ENCODE measurements around the gene GALNT17.

GALNT17 gene

DNA sequence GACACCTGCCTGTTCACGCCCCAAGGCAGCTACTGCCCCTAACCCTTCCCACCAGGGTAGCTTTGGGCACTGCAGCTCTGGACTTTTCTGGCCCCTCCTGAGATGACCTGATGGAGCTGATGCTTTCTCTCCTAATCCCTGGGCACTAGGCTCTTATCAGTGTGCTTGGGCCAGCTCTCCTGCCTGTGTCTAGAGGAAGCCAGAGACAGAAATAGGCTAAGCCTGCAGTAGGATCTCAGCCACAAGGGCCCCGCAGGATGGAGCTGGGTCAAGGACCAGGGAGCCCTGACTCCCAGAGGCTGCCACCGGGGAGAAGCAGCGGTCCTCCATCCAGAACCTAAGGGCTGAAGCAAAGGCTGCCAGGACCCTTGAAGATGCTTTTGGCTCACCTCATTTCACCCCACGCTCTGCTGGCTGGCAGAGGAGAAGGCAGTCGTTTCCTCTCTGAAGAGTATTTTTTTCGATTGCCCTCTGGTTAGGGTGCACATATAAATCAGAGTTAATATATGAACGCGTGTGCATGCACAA, 580.8 kb downstream of the GALNT17 start:
- POLR2A ChIA-PET: no interaction called here
- TF ChIP-seq, protein P1, sequence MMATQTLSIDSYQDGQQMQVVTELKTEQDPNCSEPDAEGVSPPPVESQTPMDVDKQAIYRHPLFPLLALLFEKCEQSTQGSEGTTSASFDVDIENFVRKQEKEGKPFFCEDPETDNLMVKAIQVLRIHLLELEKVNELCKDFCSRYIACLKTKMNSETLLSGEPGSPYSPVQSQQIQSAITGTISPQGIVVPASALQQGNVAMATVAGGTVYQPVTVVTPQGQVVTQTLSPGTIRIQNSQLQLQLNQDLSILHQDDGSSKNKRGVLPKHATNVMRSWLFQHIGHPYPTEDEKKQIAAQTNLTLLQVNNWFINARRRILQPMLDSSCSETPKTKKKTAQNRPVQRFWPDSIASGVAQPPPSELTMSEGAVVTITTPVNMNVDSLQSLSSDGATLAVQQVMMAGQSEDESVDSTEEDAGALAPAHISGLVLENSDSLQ (IDR thresholded peaks at IDR 0.05): no peak
- TF ChIP-seq NFRKB (IDR thresholded peaks at IDR 0.05): no peak
- TF ChIP-seq FOXM1 (IDR thresholded peaks at IDR 0.05; ENCODE audit: borderline replicate concordance): no peak
- no peak for TF ChIP-seq FOXK2 (IDR thresholded peaks at IDR 0.05)
- no peak for TF ChIP-seq ZNF384 (IDR thresholded peaks at IDR 0.05)
- no peak for TF ChIP-seq ELF4 (IDR thresholded peaks at IDR 0.05)
- TF ChIP-seq FOXA1 (IDR thresholded peaks at IDR 0.05): no peak
- no peak for TF ChIP-seq SUZ12 (IDR thresholded peaks at IDR 0.05)
- no peak for TF ChIP-seq TARDBP (IDR thresholded peaks at IDR 0.05)
- TF ChIP-seq SP1 (IDR thresholded peaks at IDR 0.05): no peak
- no peak for TF ChIP-seq BHLHE40 (IDR thresholded peaks at IDR 0.05; ENCODE audit: borderline replicate concordance)
- TF ChIP-seq ARNT (IDR thresholded peaks at IDR 0.05): no peak
- TF ChIP-seq L3MBTL2 (conservative IDR thresholded peaks at IDR 0.05): no peak
- no peak for TF ChIP-seq LEF1 (IDR thresholded peaks at IDR 0.05; ENCODE audit: borderline replicate concordance)
- no peak for TF ChIP-seq HDGF (IDR thresholded peaks at IDR 0.05; ENCODE audit: borderline replicate concordance)
- TF ChIP-seq CTBP1 (IDR thresholded peaks at IDR 0.05; ENCODE audit: borderline replicate concordance): no peak
- CTCF ChIA-PET: no interaction called here
- DNase-seq (ENCODE audit: extremely low spot score): no peak

GRCh38 chr7:71716690-71717089, 584.7 kb downstream of the GALNT17 start:
- no peak for TF ChIP-seq CTBP1 (IDR thresholded peaks at IDR 0.05; ENCODE audit: borderline replicate concordance)
- POLR2A ChIA-PET: no interaction called here
- CTCF ChIA-PET: no interaction called here
- no peak for DNase-seq (ENCODE audit: extremely low spot score)

GRCh38 chr7:71718563-71718962, 586.6 kb downstream of the GALNT17 start:
- POLR2A ChIA-PET: no interaction called here
- no peak for TF ChIP-seq SUZ12 (IDR thresholded peaks at IDR 0.05)
- no peak for TF ChIP-seq ZNF384 (IDR thresholded peaks at IDR 0.05)
- TF ChIP-seq HDGF (IDR thresholded peaks at IDR 0.05; ENCODE audit: borderline replicate concordance): no peak
- TF ChIP-seq L3MBTL2 (conservative IDR thresholded peaks at IDR 0.05): no peak
- no peak for TF ChIP-seq FOXM1 (IDR thresholded peaks at IDR 0.05; ENCODE audit: borderline replicate concordance)
- TF ChIP-seq, protein P1 (IDR thresholded peaks at IDR 0.05): no peak
- TF ChIP-seq ELF4 (IDR thresholded peaks at IDR 0.05): no peak
- TF ChIP-seq FOXA1 (IDR thresholded peaks at IDR 0.05): no peak
- no peak for TF ChIP-seq BHLHE40 (IDR thresholded peaks at IDR 0.05; ENCODE audit: borderline replicate concordance)
- no peak for TF ChIP-seq SP1 (IDR thresholded peaks at IDR 0.05)
- TF ChIP-seq CTBP1 (IDR thresholded peaks at IDR 0.05; ENCODE audit: borderline replicate concordance): no peak
- TF ChIP-seq LEF1 (IDR thresholded peaks at IDR 0.05; ENCODE audit: borderline replicate concordance): no peak
- no peak for TF ChIP-seq FOXK2 (IDR thresholded peaks at IDR 0.05)
- CTCF ChIA-PET: interaction anchor here (0.6 kb wide), 1 partner anchor 66 kb away, joined by 4 read pairs; no protein-coding TSS in a partner anchor
- no peak for DNase-seq (ENCODE audit: extremely low spot score)

DNA sequence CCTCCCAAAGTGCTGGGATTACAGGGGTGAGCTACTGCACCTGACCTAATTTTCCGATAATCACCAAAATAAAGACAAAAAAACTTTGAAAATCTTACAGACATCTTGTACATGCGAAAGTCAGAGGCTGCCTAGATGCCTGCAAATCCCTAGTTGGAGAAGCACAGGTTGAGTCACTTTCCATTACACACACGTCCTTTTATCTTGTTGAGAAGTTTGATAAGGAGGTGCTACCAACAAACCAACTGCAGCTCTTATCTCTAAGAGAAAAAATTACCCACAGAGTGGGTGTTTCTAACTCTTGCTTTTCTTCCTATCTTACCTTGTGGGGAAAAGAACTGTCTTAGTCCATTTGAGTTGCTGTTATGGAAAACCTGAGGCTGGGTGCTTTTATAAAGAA, 589.8 kb downstream of the GALNT17 start:
- POLR2A ChIA-PET: no interaction called here
- CTCF ChIA-PET: no interaction called here
- TF ChIP-seq HDGF (IDR thresholded peaks at IDR 0.05; ENCODE audit: borderline replicate concordance) (no peak), CTBP1 (IDR thresholded peaks at IDR 0.05; ENCODE audit: borderline replicate concordance) (no peak), SUZ12 (IDR thresholded peaks at IDR 0.05) (no peak), FOXK2 (IDR thresholded peaks at IDR 0.05) (no peak), NFRKB (IDR thresholded peaks at IDR 0.05) (no peak), SP1 (IDR thresholded peaks at IDR 0.05) (no peak), ELF4 (IDR thresholded peaks at IDR 0.05) (no peak), FOXA1 (IDR thresholded peaks at IDR 0.05) (no peak)

GRCh38 chr7:71723859-71724258, 591.9 kb downstream of the GALNT17 start:
- no peak for DNase-seq (ENCODE audit: extremely low spot score)
- ChIA-PET POLR2A (no interaction called here), CTCF (no interaction called here)
- TF ChIP-seq FOXK2 (IDR thresholded peaks at IDR 0.05): no peak
- no peak for TF ChIP-seq SUZ12 (IDR thresholded peaks at IDR 0.05)
- no peak for TF ChIP-seq FOXA1 (IDR thresholded peaks at IDR 0.05)
- TF ChIP-seq HDGF (IDR thresholded peaks at IDR 0.05; ENCODE audit: borderline replicate concordance): no peak
- no peak for TF ChIP-seq L3MBTL2 (conservative IDR thresholded peaks at IDR 0.05)
- no peak for TF ChIP-seq ZNF384 (IDR thresholded peaks at IDR 0.05)
- TF ChIP-seq TARDBP (IDR thresholded peaks at IDR 0.05): no peak
- no peak for TF ChIP-seq FOXM1 (IDR thresholded peaks at IDR 0.05; ENCODE audit: borderline replicate concordance)
- no peak for TF ChIP-seq LEF1 (IDR thresholded peaks at IDR 0.05; ENCODE audit: borderline replicate concordance)
- TF ChIP-seq, protein P1 (IDR thresholded peaks at IDR 0.05): no peak
- no peak for TF ChIP-seq CTBP1 (IDR thresholded peaks at IDR 0.05; ENCODE audit: borderline replicate concordance)
- TF ChIP-seq ARNT (IDR thresholded peaks at IDR 0.05): no peak
- no peak for TF ChIP-seq SP1 (IDR thresholded peaks at IDR 0.05)
- TF ChIP-seq BHLHE40 (IDR thresholded peaks at IDR 0.05; ENCODE audit: borderline replicate concordance): no peak
- no peak for TF ChIP-seq NFRKB (IDR thresholded peaks at IDR 0.05)
- TF ChIP-seq ELF4 (IDR thresholded peaks at IDR 0.05): no peak

More for the DNA sequence above, 589.8 kb downstream of the GALNT17 start:
- DNase-seq (ENCODE audit: extremely low spot score): no peak

DNA sequence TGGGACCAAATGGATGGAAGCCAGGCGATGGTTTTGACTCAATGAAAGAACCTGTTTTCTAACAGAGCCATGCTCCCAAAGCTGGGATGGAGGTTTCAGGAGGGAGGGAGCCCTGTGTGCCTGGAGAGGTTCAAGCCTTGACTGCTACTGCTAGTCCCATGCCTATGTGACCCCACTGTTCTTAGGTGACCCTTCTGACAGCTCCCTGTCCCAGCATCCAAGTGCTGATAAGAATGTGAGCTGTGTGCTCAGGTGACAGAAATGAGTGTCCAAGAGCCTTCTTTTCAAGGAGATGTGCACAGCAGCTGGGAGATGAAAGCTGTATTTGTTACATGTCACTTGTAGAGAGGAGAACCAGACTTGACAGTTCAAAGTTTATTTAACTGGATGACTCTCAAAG, 595.4 kb downstream of the GALNT17 start:
- ChIA-PET POLR2A (no interaction called here), CTCF (no interaction called here)
- TF ChIP-seq BHLHE40 (IDR thresholded peaks at IDR 0.05; ENCODE audit: borderline replicate concordance): no peak
- no peak for DNase-seq (ENCODE audit: extremely low spot score)

DNA sequence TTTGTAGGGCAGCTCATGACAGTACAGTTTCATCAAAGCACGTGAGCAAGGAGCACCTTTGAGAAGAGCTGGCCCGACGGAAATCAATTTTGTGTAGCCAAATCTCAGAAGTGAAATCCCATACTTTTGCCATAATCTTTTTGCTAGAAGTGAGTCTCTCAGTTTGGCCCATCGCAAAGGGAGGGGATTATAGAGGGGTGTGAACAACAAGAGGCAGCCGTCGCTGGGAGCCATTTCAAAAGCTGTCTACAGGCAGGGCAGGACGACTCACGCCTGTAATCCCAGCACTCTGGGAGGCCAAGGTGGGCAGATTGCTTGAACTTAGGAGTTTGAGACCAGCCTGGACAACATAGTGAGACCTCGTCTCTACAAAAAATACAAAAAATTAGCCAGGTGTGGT, 599.8 kb downstream of the GALNT17 start:
- no peak for TF ChIP-seq SUZ12 (IDR thresholded peaks at IDR 0.05)
- CTCF ChIA-PET: no interaction called here
- POLR2A ChIA-PET: no interaction called here
- DNase-seq (ENCODE audit: extremely low spot score): no peak
